Measurements from ENCODE around the gene POLR3GL. TPM values are rescaled to one million over a fixed set of nuclear protein-coding genes. Genes with fewer than 3 reads are reported as not detected.

POLR3GL gene
- total and polyA plus RNA-seq, 2 experiments from 2014 or later = 3.1 to 9.5 TPM

GRCh38 chr1:145983960-145984830 lies 19.7 kb downstream of the POLR3GL start:
- 0 out of 2 replicates have a peak overlapping the region, but pooled peaks have one; percentile 36 for H2AFZ ChIP-seq
- H3K9me2 ChIP-seq (ENCODE audit: insufficient read depth) = no peaks in the 10 kb centered on the region
- H3K36me3 ChIP-seq (ENCODE audit: insufficient read depth) = no peaks in the 10 kb centered on the region
- H3F3A ChIP-seq (replicated peaks; ENCODE audit: low read depth) = no peaks in the 10 kb centered on the region
- no peak overlapping the region for H3K4me3 ChIP-seq
- H3K4me1 ChIP-seq (ENCODE audit: insufficient read depth) = peaks cover 14% of the 10 kb centered on the region
- no peak overlapping the region for H3K27ac Mint-ChIP-seq
- H3K27me3 Mint-ChIP-seq (ENCODE audit: insufficient read depth, low read depth, poor library complexity) = peaks cover 3% of the 10 kb centered on the region
- H3K4me1 Mint-ChIP-seq = peaks cover 28% of the 10 kb centered on the region
- H3K36me3 Mint-ChIP-seq (ENCODE audit: low read depth) = no peaks in the 10 kb centered on the region
- H3K9me3 Mint-ChIP-seq = no peaks in the 10 kb centered on the region
- H3K27ac ChIP-seq (ENCODE audit: low read depth) = no peak overlapping the region
- no peaks in the 10 kb centered on the region for H3K27me3 ChIP-seq (ENCODE audit: insufficient read depth)
- no peak for ATAC-seq
- DNase-seq (ENCODE audit: low spot score) = no peak
- no peaks in the 10 kb centered on the region for H4K20me1 ChIP-seq (replicated peaks; ENCODE audit: insufficient read depth)
- no peak overlapping the region for H3K4me3 Mint-ChIP-seq
- no peaks in the 10 kb centered on the region for H3K79me2 ChIP-seq (replicated peaks; ENCODE audit: insufficient read depth)
- TF ChIP-seq EZH2 (IDR thresholded peaks at IDR 0.05; ENCODE audit: low read depth, unreplicated experiment) (no peak), ETS1 (IDR thresholded peaks at IDR 0.05) (no peak), ZNF331 (CRISPR knock-in tag; IDR thresholded peaks at IDR 0.05; ENCODE audit: low read depth) (no peak), CTCF (conservative IDR thresholded peaks at IDR 0.05; ENCODE audit: low read depth in 2 of 2) (no peak), CREB1 (CRISPR knock-in tag; IDR thresholded peaks at IDR 0.05; ENCODE audit: low read depth) (no peak), REST (IDR thresholded peaks at IDR 0.05; ENCODE audit: unreplicated experiment) (no peak), JUNB (IDR thresholded peaks at IDR 0.05; ENCODE audit: unreplicated experiment) (no peak), ZNF114 (CRISPR knock-in tag; IDR thresholded peaks at IDR 0.05) (no peak), POLR2AphosphoS5 (IDR thresholded peaks at IDR 0.05; ENCODE audit: low read depth) (no peak), EZH2phosphoT487 (IDR thresholded peaks at IDR 0.05; ENCODE audit: unreplicated experiment) (no peak)
- H3K4me2 ChIP-seq = no peak overlapping the region
